Transverse colon (tissue), 3 donors: ENCODE data around the gene UBE2E2.

Source experiments
- POLR2A ChIP-seq: fragments of 450-650 bp; IDR thresholded peaks from one replicate; pipeline ENCODE4 v1.6.1; 2016; ENCODE audit warnings: antibody characterized with exemption, mild to moderate bottlenecking, moderate library complexity
- TF ChIP-seq, protein P1 (sequence below), 5 experiments: fragments of 200-600 bp in 3 of 5; fragments of 450-650 bp in 2 of 5; sonication (generic) in 3 of 5; IDR thresholded peaks; 1 replicate in 2 of 5; 2 replicates in 3 of 5; pipeline ENCODE4 v1.5.1; 2016 to 2017; ENCODE audit warnings: antibody characterized with exemption in 5 of 5, inconsistent platforms in 3 of 5, mild to moderate bottlenecking in 2 of 5, moderate library complexity in 1 of 5

- TF ChIP-seq, protein P1, sequence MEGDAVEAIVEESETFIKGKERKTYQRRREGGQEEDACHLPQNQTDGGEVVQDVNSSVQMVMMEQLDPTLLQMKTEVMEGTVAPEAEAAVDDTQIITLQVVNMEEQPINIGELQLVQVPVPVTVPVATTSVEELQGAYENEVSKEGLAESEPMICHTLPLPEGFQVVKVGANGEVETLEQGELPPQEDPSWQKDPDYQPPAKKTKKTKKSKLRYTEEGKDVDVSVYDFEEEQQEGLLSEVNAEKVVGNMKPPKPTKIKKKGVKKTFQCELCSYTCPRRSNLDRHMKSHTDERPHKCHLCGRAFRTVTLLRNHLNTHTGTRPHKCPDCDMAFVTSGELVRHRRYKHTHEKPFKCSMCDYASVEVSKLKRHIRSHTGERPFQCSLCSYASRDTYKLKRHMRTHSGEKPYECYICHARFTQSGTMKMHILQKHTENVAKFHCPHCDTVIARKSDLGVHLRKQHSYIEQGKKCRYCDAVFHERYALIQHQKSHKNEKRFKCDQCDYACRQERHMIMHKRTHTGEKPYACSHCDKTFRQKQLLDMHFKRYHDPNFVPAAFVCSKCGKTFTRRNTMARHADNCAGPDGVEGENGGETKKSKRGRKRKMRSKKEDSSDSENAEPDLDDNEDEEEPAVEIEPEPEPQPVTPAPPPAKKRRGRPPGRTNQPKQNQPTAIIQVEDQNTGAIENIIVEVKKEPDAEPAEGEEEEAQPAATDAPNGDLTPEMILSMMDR (IDR thresholded peaks at IDR 0.05) = no peak
- no peak for TF ChIP-seq POLR2A
Measured at GRCh38 chr3:23238578-23238977, 35.5 kb downstream of the UBE2E2 start.
